Stimulated activated CD8-positive, alpha-beta memory T cell treated with anti-CD3 and anti-CD28 coated beads, Interleukin-12 subunit alpha, Interleukin-12 subunit beta, amount 100 ng/mL, for 4 hours (primary cell): Measurements from ENCODE around the gene SARS1.
"Not testable (repeated sequence)": the region's sequence is repeated elsewhere in the genome, so short reads cannot be mapped to it uniquely, and the experiment has no call there.

ENCODE experiments used
- DNase-seq: peaks from one replicate; pipeline ENCODE4 v3.0.0-alpha.2; 2020; ENCODE audit warnings: low read depth

Gene SARS1, protein sequence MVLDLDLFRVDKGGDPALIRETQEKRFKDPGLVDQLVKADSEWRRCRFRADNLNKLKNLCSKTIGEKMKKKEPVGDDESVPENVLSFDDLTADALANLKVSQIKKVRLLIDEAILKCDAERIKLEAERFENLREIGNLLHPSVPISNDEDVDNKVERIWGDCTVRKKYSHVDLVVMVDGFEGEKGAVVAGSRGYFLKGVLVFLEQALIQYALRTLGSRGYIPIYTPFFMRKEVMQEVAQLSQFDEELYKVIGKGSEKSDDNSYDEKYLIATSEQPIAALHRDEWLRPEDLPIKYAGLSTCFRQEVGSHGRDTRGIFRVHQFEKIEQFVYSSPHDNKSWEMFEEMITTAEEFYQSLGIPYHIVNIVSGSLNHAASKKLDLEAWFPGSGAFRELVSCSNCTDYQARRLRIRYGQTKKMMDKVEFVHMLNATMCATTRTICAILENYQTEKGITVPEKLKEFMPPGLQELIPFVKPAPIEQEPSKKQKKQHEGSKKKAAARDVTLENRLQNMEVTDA

DNA sequence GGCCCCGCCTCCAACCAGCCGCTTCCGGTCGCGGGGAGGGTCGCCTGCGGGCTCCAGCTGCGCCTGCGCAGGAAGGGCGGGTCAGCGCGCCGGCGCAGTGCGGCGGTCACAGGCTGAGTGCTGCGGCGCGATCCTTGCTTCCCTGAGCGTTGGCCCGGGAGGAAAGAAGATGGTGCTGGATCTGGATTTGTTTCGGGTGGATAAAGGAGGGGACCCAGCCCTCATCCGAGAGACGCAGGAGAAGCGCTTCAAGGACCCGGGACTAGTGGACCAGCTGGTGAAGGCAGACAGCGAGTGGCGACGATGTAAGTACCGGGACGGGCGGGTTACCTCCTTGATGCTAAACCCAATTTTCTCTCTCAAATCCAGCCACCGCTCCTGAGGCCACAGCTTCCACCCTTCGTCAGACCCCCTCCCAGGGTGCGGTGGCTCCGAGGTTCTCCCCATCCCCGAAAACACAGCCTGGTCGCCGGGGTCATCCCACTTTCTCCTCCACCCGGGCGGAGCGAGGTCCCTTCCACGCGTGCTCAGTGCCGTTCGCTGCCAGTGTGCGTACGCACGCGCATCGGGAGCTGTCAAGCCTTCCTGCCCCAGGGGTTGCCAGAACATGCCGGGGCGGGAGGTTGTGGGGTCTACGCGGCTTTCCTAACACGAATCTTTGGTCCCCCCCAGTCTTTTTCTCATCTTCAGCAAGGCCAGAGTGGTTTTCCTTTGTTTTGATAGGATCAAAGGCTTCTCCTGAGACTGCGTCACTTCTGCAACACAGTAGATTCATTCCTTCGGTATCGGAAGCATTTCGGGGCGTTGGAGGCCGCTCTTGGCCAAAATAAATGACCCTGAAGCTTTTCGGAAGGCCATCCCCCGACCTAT lies at the start of gene SARS1:
Gene SARS1, plus strand, starts transcription at position 95 of the 870 bp plus-strand sequence. Its CDS starts 75 bp downstream, at position 170.
- DNase-seq = peak; percentile 89

DNA sequence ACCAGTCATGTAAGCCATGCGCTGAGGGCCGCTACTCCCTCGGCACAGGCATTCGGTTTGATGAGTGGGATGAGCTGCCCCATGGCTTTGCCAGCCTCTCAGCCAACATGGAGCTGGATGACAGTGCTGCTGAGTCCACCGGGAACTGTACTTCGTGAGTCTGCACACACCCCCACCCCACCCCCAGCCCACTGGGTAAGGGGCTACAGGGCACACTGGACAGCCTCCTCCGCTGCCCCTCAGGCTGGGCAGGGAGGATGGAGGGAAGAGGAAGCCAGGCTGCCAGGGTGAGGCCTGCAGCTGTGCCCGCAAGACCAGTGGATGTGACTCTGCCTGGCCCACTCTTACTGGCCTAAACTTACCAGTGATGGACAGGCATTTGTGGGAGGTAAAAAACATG lies 49.2 kb upstream of the SARS1 start:
- DNase-seq = no peak

DNA sequence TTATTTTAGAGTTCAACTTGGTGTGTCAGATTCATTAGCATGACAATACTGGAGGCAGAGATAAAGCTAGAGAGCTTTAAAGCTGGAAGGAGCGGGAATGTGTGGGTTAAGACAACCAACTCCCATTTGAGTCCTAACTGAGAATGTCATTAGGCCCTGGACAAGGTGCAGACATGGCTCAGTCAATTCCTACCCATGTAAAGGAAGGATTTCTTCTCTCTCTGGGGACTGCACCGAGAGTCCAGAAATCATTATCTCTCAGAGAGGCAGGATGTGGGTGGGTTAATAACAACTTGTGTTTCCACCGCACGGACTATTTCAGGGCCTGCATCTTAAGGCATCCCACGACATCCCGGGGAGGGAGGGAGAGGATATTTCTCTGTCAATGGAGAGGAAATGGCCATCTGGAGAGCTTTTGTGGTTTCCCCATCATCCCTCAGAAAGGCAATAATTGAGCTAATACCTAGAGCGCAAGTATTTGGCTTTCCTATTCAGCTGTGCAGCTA lies 46.7 kb upstream of the SARS1 start:
- no peak for DNase-seq

DNA sequence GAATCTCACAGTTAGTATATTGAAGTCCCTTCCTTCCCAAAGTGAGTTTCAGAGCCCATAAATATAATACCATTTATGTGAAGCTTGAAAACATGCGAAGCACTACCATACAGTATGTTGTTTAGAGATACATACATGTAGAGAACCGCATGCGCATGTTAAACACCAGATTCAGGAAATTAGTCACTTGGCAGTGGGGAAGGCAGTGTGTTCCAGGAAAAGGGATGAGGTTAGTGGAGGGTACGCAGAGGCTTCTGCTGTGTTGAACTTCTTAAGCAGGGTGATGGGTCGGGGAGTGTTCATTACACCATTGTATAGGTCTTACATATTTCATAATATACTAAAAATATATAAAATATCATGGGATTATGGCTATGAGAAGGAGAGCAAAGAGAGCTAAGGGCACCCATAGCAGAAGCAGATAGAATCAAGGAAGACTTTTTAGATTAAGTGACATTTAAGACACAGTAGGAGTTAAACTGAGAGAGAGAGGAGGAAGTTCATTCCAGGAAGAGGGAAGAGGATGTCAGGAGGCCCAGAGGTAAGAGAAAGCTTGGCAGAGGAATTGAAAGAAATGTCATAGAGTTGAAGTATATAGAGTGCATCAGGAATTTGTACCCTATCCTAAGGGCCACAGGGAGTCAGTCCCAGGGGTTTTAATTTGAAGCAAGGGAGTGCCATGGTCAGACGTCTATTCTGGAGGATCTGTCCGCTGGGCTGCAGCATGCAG lies 43.5 kb upstream of the SARS1 start:
- no peak for DNase-seq

DNA sequence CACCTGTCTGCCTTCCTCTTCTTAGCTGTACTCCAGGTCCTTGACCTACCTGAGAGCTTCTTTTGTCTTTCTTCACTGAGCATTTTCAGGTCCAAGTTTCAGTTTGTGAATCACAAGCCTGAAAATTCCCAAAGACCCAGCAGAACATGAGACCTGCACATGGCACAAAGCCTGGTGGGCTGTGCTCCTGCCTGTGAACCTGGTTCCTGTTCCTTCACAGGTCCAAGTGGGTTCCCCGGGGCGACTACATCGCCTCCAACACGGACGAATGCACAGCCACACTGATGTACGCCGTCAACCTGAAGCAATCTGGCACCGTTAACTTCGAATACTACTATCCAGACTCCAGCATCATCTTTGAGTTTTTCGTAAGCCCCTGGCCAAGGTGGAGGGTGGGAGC lies 42.1 kb upstream of the SARS1 start:
- DNase-seq = no peak

DNA sequence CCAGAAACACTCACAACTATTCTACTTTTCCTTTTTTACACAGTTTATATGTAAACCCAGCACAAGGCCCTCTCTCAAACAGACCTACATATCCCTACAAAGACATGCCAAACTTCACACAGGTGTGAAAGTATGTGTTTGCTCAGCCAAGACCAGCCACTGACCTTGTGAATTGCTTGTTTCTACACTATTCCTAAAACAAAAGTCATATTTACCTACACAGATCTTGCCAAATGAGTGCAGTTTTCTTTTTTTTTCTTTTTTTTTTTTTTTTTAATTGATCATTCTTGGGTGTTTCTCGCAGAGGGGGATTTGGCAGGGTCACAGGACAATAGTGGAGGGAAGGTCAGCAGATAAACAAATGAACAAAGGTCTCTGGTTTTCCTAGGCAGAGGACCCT lies 37.4 kb upstream of the SARS1 start:
- not testable (repeated sequence) for DNase-seq

DNA sequence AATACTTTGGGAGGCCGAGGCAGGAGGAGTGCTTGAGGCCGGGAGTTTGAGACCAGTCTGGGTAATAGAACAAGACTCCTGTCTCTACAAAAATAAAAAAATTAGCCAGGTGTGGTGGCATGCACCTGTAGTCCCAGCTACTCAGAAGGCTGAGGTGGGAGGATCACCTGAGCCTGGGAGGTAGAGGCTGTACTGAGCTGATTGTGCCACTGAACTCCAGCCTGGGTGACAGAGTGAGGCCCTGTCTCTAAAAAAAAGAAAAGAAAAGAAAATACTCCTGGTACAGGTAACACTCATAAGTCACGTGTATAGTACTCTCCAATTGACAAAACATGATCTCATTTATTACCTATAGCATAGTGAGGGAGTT lies 33.0 kb upstream of the SARS1 start:
- DNase-seq = not testable (repeated sequence)

DNA sequence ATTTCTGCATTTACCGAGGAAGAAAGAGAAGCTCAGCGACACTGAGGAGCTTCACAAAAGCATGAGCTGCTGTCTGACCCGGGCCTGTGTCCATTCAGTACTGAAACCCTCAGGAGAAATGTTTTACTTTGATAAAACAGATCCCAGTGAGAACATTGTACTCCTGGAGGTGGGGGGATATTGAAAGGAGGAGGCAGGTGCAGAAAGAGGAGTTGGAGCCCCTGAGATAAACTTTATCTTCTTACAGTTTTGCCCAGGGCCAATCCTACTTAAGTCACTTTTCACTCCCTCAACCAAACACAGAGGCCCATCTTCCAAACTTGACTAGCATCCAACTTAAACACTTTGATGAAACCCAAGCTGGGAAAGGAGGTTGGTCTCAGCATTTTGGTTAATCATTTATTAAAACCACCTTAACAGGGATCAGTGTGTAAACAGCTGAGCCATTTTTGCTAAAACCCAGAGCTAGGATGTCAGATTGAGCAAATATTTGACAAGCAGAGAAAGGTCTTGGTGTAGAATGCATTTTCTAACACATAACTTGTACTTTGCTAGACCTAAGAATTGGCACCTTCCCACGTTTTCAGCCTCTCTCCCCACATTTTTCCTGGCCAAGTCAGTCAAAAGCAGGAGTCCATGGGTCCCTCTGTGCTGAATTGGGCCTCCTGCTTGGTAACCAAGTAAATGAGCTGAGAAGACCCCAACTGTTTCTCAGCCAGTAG lies 32.5 kb upstream of the SARS1 start:
- no peak for DNase-seq

DNA sequence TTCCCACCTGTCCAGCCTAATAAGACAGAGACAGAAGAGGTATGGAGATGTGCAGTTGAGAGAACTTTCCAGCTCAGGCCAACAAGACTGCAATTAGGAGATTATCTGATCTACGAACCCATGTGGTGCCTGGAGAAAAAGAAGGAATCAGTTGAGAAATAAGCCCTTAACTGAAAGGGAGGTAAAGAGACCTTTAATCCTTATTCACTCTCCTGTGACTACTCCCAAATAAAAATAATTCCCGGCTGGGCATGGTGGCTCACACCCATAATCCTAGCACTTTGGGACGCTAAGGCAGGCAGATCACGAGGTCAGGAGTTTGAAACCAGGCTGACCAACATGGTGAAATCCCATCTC lies 31.9 kb upstream of the SARS1 start:
- DNase-seq = no peak

DNA sequence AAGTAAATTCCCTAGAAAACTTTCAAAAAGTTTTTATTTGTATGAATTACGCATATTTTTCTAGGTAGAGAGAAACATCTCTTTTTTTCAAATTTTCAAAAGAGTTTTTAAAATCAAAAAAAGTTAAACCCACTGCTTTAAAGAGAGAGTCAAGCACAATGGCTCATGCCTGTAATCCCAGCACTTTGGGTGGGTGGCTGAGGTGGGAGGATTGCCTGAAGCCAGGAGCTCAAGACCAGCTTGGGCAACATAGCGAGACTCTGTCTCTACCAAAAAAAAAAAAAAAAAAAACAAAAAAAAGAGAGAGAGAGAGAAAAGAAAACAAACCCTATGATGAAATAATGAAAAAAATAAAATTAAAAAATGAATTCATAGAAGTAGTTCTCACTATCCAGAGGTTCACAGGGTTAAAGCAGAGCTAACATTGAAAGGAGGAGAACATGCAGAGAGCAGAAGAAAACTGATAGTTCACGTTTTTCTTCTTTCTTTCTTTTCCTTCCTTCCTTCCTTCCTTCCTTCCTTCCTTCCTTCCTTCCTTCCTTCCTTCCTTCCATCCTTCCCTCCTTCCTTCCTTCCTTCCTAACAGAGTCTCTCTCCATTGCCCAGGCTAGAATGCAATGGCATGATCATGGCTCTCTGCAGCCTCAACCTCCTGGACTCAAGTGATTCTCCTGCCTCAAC lies 30.5 kb upstream of the SARS1 start:
- no peak for DNase-seq

DNA sequence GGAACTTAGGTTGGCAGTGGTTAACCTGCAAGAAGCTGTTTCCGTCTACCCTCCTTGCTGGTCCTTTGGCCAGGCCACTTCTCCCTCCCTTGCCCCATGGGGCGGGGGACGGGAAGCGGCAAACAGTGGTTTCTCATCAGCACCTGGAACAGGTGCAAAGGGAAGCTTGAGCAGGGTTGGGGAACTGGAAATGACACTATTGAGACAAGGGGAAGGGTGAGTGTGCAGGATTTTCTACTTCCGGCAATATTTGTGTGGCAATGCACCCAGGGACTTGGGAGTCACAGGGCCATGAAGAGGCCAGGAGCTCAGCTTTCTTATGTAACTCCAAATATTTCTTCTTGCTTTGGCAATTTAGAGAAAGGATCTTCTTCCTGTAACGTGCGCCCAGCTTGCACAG lies 29.0 kb upstream of the SARS1 start:
- DNase-seq = no peak

DNA sequence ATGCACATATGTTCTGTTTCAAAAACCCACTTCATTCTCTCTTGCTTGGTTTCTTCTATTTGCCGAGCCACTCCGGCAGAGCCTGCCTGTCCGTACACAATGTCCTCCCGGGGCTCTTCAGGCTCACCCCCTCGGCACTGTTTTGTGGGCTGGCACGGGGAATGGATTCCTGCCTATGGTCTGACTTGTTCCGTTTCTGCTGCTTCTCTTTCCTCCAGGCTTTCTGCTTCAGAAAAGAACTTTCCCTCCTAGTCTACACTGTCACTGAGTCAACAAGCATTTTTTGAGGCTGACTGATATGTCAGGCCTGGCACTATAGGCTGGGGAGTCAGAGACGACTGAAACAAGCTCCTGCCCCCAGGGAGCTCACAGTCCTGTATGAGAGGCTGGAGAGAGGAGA lies 28.4 kb upstream of the SARS1 start:
- no peak for DNase-seq

DNA sequence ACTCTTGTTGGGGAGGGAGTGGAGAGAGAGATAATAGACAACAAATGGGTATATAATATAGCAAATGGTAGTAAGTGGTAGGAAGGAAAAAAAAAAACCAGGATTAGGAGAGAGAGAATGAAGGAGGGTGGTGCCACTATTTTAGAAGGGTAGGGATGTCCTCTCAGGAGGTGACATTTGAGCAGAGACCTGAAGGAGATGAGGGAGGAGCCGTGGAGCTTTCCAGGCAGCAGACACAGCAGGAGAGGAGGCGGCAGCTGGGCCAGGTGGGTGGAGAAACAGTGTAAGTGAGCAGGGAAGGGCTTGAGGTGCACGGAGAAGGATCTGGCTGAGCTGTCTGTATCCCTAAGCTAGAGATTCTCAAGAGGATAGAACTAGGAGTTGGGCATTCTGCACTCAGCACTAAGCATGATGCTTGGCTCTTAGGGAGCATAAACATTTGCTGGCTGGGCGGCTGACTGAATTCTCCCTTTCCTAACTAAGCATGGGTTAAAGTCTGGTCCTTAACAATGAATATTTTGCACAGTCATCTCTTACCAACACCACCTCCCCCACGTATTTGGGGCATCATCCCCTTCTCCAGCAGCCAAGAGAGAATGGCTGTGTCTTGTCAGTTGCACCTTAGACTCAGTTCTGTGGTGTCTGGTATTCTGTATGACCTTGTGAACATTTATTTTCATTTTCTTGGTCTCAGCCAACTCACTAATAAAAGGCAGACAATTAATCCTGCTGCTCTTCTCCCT lies 27.6 kb upstream of the SARS1 start:
- DNase-seq = no peak

DNA sequence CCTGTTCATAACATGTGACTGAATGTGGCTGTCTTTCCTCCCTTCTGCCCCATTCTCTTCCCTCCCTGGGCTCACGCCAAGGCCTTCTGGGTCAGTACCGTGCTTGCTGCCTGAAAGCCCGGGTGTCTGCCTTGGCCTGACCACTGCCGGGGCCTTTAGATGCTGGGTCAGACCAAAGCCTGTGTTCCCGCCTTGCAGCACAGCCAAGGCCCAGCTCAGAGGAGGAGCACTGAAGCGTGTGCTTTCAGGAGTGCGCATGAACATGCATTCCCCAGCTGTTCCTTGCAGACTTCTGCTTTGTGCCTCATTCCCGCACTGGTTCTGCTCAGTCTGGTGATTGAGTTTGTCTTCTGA lies 27.0 kb upstream of the SARS1 start:
- no peak for DNase-seq

DNA sequence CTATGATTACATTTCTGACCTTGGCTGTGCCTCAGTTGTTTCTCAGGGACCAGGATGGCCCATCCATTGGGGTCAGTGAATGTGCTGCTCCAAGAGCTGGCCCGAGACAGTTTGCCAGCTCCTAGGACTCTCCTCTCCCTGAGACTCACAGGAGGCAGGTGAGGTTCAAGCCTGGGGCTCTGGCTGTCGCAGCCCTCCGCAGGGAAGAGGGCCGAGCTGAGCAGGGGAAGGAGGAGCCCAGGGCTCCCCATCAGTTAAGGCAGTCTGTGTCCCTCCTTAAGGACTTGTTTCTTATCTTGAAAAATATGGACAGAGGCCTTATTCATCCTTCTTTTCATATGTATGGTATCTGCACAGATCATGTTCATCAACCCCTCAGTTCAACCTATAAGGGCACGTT lies 26.6 kb upstream of the SARS1 start:
- DNase-seq = no peak

DNA sequence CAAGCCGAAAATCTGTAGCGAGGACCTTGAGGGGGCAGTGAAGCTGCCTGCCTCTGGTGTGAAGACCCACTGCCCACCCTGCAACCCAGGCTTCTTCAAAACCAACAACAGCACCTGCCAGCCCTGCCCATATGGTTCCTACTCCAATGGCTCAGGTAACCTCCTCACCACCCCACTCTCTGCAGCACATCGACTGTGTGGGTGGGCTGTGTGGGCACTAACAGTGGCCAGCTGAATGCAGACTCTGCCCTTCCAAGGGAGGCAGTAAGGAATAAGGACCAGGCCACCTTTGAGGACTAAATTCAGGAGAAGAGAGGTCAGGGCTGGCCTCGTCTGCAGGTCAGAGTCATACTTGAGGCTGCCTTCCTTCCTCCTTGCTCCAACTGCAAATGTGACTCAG lies 25.5 kb upstream of the SARS1 start:
- no peak for DNase-seq

DNA sequence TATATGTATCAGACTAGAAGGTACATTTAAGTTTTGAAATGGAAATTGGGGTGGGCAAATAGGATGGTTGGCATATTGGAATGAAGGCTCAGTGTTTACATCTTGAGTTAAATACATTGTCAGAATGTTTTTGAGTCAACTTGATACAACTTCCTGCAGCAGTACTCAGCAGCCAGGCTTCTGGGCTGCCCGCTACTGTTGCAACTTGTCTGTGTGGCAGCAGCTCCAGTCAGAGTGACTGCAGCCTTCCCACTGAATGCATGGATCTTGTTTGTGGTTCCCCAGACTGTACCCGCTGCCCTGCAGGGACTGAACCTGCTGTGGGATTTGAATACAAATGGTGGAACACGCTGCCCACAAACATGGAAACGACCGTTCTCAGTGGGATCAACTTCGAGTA lies 24.9 kb upstream of the SARS1 start:
- no peak for DNase-seq

DNA sequence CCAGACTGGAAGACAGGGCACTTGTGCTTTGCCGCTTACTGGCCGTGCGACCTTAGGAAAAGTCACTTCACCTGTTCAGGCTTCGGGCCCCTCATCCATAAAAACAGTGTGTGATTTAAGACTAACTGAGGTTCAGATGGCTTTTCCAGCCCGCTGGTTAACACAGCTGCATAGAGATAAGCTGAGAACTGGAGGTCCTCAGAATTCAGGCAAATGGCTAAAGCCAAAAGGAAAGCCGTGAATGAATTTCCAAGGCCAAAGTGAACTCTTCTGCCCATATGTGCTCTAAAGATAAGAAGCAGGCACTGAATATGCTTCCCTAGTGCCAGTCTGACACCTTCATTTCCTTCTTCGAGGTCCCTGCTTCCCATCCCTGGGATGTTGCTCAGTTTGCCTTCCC lies 23.5 kb upstream of the SARS1 start:
- DNase-seq = no peak

DNA sequence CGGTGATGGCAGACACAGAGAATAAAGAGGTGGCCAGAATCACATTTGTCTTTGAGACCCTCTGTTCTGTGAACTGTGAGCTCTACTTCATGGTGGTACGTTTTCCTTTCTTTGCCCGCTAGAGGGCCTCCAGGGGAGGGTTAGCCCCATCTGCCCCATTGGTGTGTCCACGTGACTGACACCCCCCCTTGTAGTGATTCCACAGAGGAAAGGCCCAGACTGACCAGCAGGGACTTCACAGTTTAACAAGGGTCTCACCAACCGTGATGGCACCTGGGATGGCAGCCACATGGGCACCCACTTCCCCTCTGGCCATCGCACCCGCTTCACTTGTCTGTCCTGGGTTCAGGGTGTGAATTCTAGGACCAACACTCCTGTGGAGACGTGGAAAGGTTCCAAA lies 22.3 kb upstream of the SARS1 start:
- no peak for DNase-seq

DNA sequence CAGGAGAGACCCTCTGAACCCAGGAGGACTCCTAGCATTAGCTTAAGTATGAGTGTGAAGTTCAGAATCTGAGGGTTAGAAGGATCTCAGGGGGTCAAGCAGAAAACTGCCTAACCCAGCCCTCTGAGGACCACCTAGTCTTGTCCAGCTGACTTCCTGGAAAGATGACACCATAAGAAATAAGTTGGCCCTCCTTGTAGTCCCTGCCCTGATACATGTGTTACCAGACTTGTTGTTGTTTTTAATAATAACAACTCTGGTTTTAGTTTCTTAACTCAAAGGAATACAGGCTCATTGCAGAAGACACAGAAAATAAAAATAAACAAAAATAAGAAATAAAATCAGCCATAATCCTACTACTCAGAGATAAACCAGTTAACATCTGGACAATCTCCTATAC lies 21.8 kb upstream of the SARS1 start:
- no peak for DNase-seq

DNA sequence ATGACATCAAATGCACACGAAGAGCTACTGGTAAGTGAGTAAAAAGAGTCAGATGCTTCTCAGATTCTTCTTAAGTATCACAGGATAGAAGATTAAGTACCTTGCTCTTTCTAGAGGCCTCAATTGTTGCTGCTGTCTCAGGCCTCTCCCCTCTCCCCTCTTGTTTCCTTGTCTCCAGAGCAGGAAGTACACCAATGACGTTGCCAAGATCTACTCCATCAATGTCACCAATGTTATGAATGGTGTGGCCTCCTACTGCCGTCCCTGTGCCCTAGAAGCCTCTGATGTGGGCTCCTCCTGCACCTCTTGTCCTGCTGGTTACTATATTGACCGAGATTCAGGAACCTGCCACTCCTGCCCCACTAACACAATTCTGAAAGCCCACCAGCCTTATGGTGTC lies 21.3 kb upstream of the SARS1 start:
- DNase-seq = no peak
